Head of caudate nucleus (tissue), 42 donors: ENCODE data around the gene ALG12.

Experiments
- DNase-seq, 42 donors: peaks; one replicate each; pipeline versions ENCODE4 v3.0.0 to v3.0.0-alpha.2; 2020 to 2021; ENCODE audit warnings: mixed read lengths in 7 of 42
- intact Hi-C: fragments of 100-400 bp; cut with DNase I; formaldehyde crosslinking; loops from one replicate; pipeline ENCODE4 v1.15.0; 2022

The ALG12 gene

DNA sequence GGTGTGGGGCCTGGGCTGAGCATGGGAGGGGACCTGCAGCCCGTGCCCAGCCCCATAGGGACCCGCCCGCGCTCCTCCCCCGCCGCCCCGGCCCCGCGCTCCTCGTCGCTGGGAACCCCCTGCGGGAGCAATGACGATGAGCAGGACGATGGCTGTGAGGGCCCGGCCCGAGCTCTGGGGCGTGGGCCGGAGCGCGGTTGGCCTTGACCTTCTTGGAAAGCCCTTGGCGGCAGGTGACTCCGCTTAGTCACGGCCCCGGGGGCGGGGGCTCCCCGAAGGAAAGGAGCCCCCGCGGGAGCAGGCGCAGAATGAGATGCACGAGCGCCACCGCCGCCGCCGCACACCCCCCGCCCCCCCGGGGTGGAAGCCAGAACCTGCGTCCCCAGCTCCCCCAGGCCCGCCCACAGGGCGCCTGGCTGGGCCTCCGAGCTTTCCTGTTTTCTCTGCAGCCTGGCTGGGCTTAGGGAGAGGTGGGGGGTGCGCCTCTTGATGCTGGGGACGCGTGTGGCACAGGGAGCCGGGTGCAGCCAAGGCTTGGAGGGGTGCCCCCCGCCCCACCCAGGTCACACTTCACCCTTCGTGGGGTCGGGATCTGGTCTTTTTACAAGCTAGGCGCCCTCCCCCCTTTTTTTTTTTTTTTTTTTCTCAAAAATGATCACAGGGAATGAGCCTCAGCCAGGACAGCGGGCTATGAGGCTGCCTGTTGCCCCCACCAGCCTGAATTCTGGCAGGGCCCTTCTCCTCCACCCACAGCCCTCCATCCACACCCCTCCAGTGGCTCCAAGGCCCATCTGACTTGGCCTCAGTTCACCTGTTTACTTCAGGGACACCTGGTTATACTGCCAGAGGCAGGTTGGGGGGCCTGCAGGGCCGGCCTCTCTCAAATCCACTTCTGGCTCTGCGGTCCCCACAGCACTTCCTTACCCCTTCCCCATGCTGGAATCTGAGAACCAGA is 18.1 kb upstream of the ALG12 start:
- intact Hi-C loops, result loop anchor here (10.0 kb wide), 1 partner anchor 59 kb away; no protein-coding TSS in a partner anchor
- DNase-seq, result peak in 41 of 42 donors; percentile 40 to 90 (median 70)

GRCh38 chr22:49935561-49935960 is 17.3 kb upstream of the ALG12 start:
- DNase-seq, result peak in 6 of 42 donors; percentile 26 to 76 (median 50)
- intact Hi-C loops, result loop anchor here (10.0 kb wide), 1 partner anchor 59 kb away; no protein-coding TSS in a partner anchor

- DNase-seq, result peak in 38 of 42 donors; percentile 40 to 90 (median 74)
- intact Hi-C loops, result loop anchor here (10.0 kb wide), 1 partner anchor 60 kb away; no protein-coding TSS in a partner anchor
Measured at GRCh38 chr22:49934891-49935557, 16.8 kb upstream of the ALG12 start.

GRCh38 chr22:49934160-49934890 is 16.1 kb upstream of the ALG12 start:
- intact Hi-C loops, result loop anchor here (10.0 kb wide), 1 partner anchor 60 kb away; no protein-coding TSS in a partner anchor
- DNase-seq, result peak in 25 of 42 donors; percentile 33 to 81 (median 56)

GRCh38 chr22:49933236-49934159 is 15.3 kb upstream of the ALG12 start:
- peak in 38 of 42 donors; percentile 18 to 90 (median 69) for DNase-seq
- intact Hi-C loops, result loop anchor here (10.0 kb wide), 1 partner anchor 61 kb away; no protein-coding TSS in a partner anchor

DNA sequence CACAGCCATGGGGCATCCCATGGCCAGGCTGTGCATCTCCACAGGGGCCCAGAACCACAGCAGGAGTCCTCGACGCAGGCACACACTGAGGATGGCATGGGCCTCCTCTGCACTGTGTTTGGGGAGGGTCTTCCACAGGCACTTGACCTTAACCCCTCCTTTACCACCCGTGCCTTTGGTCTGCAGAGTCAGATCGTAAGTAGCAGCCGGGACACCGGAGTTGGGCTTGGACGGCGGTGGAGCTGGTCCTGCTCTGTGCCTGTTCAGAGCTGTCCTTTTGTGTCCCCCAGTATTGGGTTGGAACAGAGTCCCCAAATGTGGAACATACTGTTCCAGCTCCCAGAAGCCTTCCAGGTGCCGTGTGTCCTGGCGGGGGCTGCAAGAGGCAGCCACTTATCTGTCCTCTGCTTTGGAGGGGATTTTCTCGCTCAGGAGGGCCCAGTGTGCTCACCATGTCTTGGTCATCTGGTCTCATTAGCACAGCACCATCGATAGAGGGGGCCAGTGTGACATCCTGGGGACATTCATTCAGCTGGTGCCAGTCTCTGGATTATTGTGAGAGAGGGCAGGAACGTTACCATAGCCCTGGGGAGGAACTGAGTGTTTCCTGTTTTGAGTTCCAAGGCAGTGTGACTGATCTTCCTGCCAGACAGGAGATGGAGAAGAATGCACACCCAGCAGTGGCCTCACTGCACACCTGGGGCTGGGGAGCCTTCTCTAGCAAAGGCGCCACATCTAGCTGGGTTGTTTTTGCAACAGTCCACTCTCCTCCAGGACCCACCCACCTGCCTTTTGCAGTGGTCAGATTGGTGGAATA is 12.6 kb upstream of the ALG12 start:
- intact Hi-C loops, result loop anchor here (2.0 to 10.0 kb wide), 2 partner anchors 64 to 100 kb away; no protein-coding TSS in a partner anchor
- DNase-seq, result peak; percentile 41 to 91 (median 76)

DNA sequence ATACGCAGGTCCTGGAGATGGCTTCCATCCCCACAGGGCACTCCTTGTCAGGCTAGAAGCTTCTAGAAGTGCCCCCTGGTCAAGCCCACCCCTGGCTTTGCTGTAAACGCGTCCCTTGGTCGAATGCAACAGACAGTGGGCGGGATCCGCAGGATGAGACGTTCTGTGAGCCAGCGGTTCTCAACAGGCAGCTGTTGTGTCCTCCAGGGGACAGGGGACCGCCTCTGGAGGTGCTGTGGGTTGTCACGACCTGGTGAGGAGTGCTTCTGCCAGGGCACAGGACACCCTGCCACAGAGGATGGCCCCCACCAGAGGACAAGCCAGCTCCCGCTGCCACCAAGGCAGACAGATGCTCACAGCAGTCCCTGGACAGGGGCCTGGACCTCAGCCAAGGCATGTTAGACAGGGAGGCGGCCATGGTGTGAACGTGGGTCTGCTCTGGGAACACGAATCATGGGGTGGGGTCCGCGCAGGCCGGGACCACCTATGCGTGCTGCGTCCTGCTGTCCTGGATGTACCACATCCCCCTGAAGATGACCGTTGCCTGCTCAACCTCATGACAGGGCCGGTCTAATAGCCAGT is 11.8 kb upstream of the ALG12 start:
- DNase-seq, result peak in 3 of 42 donors; percentile 21 to 48 (median 21)
- intact Hi-C loops, result loop anchor here (2.0 to 10.0 kb wide), 2 partner anchors 65 to 101 kb away; no protein-coding TSS in a partner anchor

DNA sequence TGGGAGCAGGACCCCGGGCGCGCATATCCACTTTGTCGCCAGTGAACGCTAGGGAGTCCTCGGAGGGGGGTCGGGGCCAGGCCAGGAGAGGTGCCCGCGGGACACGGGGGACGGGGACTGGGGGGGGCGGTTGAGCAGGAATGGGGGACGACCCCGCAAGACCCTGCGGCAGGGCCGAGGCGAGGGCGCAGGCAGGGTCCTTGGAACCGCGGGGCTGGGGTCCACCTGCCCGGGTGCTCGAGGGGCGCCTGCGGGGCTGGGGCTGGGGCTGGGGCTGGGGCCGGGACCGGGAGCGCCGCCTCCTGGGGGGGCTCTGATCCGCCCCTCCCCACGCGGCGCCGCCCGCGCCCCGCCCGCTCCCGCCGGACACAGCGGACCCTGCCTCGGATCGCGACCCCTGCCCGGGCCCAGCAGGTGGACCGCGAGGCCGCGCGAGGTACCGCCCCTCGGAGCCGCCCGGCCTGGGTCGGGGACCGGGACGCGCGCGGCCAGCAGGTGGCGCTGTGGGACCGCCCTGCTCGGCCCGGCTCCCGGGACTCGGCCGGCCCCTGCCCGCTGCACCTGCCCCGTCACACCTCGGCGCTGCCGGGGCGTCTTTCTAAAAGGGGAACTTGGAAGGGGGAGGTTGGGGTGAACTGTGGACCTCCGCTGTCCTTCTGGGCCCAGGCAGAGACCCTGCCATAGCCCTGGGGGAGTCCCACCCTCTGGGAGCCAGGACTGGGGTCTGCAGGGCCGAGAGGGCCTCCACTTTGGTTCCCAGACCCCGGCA is 11.2 kb upstream of the ALG12 start:
- intact Hi-C loops, result no loop called here
- DNase-seq, result peak in 33 of 42 donors; percentile 31 to 84 (median 63)

- DNase-seq, result no peak
- intact Hi-C loops, result no loop called here
Measured at GRCh38 chr22:49928555-49929210, 10.4 kb upstream of the ALG12 start.

GRCh38 chr22:49928185-49928495 is 9.9 kb upstream of the ALG12 start:
- intact Hi-C loops, result no loop called here
- no peak for DNase-seq

- DNase-seq, result no peak
- intact Hi-C loops, result no loop called here
Measured at GRCh38 chr22:49927483-49928184, 9.4 kb upstream of the ALG12 start.

GRCh38 chr22:49926916-49927315 is 8.7 kb upstream of the ALG12 start:
- DNase-seq, result no peak
- intact Hi-C loops, result no loop called here

GRCh38 chr22:49925525-49926128 is 7.4 kb upstream of the ALG12 start:
- no peak for DNase-seq
- intact Hi-C loops, result no loop called here

DNA sequence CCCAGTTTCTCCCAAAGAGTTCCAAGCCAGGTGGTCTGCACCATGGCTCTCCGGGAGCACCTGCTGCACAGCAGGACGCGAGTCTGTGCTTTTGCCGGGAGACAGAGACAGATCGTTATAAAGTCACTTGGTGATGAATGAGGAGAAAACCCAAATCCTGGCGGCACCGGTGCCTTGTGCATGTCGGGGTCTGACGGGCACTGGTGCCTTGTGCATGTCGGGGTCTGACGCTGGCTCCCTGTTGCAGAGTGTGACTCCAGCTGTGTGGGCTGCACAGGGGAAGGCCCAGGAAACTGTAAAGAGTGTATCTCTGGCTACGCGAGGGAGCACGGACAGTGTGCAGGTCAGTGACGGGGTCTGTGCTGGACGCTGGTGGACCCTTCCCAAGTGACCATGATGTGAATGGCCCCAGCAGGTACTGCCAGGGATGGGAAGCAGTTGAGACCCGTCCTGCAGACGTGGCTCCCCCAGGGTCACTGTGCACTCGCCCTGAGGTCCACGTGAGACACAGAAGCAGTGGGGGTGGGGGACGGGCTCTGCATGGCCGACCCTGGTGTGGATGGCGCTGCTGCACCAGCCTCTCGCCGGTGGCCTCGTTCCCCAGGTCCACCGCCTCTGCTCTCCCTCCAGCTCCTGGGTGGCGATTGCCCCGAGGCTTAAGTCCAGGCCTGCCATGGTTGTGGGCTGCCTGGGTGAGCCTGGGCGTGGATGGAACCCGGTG is 6.0 kb upstream of the ALG12 start:
- intact Hi-C loops, result no loop called here

More for the DNA sequence above, 6.0 kb upstream of the ALG12 start:
- no peak for DNase-seq
